ENCODE results near the gene DENND1B. TPM values are rescaled to one million over a fixed set of nuclear protein-coding genes. Genes with fewer than 3 reads are reported as not detected.

DENND1B gene
- polyA plus RNA-seq, 2 of the 4 experiments (the other 2 are of a cell fraction): 2.9 to 10.5 TPM

GRCh38 chr1:197638316-197638715 lies 137.0 kb downstream of the DENND1B start:
- no peak for DNase-seq (ENCODE audit: low read depth in 1 of 2, low spot score in 1 of 2)
- FAIRE-seq: no peak
- 81% methylated on average over 2 of the region's 2 CpGs for WGBS (ENCODE audit: missing lambda C conversion rate)
- no peak for ATAC-seq
- no peaks in the 10 kb centered on the region for H3K4me1 ChIP-seq
- ChIA-PET CTCF (interaction anchor here (1.7 kb wide), 1 partner anchor 286 kb away, joined by 5 read pairs; no protein-coding TSS in a partner anchor), POLR2A (no interaction called here)
- H3K27ac ChIP-seq: no peak overlapping the region
- H3K9me3 ChIP-seq: no peaks in the 10 kb centered on the region; the same call in 2 of the 3 replicates
- TF ChIP-seq POLR2AphosphoS2 (conservative IDR thresholded peaks at IDR 0.05; ENCODE audit: low read length) (no peak), RARB (CRISPR knock-in tag; IDR thresholded peaks at IDR 0.05) (no peak), EHF (CRISPR knock-in tag; IDR thresholded peaks at IDR 0.05) (no peak), BCL3 (IDR thresholded peaks at IDR 0.05) (no peak), TFCP2L1 (CRISPR knock-in tag; IDR thresholded peaks at IDR 0.05) (no peak), ELK1 (IDR thresholded peaks at IDR 0.05; ENCODE audit: low read depth, low read length) (no peak), RNF2 (IDR thresholded peaks at IDR 0.05; ENCODE audit: borderline replicate concordance, low read depth) (no peak), USF2 (IDR thresholded peaks at IDR 0.05) (no peak), ZSCAN20 (CRISPR knock-in tag; IDR thresholded peaks at IDR 0.05) (no peak)
- no peak overlapping the region for H3K4me2 ChIP-seq
- H3K4me3 ChIP-seq: no peak overlapping the region

- no peaks in the 10 kb centered on the region for H3K4me1 ChIP-seq
- TF ChIP-seq RNF2 (IDR thresholded peaks at IDR 0.05; ENCODE audit: borderline replicate concordance, low read depth) (no peak), CHD2 (IDR thresholded peaks at IDR 0.05; ENCODE audit: low read length, partially characterized antibody) (no peak), KDM1A (IDR thresholded peaks at IDR 0.05; ENCODE audit: low read depth) (no peak), EHMT2 (IDR thresholded peaks at IDR 0.05; ENCODE audit: low read depth) (no peak), REST (IDR thresholded peaks at IDR 0.05) (no peak), ESRRA (IDR thresholded peaks at IDR 0.05; ENCODE audit: borderline replicate concordance, low read length) (no peak), HMGXB4 (CRISPR knock-in tag; IDR thresholded peaks at IDR 0.05; ENCODE audit: borderline replicate concordance) (no peak), TP53 (CRISPR knock-in tag; IDR thresholded peaks at IDR 0.05) (no peak), NFE2L2 (conservative IDR thresholded peaks at IDR 0.05; ENCODE audit: low read length) (no peak), BHLHE40 (IDR thresholded peaks at IDR 0.05; ENCODE audit: low read depth, low read length) (no peak), ZFP36 (IDR thresholded peaks at IDR 0.05; ENCODE audit: borderline replicate concordance, partially characterized antibody) (no peak)
- no peak overlapping the region for H3K4me2 ChIP-seq
- no peak for FAIRE-seq
- no peak overlapping the region for H3K4me3 ChIP-seq
- POLR2A ChIA-PET: no interaction called here
- H3K9me3 ChIP-seq: no peaks in the 10 kb centered on the region; the same call in 2 of the 3 replicates
- WGBS (ENCODE audit: missing lambda C conversion rate): 87% methylated on average over 3 of the region's 3 CpGs
- no peak for DNase-seq (ENCODE audit: low read depth in 1 of 2, low spot score in 1 of 2)
- no peak for ATAC-seq
- H3K27ac ChIP-seq: no peak overlapping the region
- CTCF ChIA-PET: interaction anchor here (0.6 to 1.7 kb wide), 2 partner anchors 62 to 287 kb away, joined by 3 to 5 read pairs; no protein-coding TSS in a partner anchor
Observed at GRCh38 chr1:197637406-197637805, 137.9 kb downstream of the DENND1B start.

Measured in A549 (cell line).